ENCODE data around the gene CAPN11.

Gene CAPN11

GRCh38 chr6:44202332-44202971 is 43.8 kb downstream of the CAPN11 start:
- in situ Hi-C loops (cut with HindIII; ENCODE audit: low sequenced_read_pairs) = no loop called here
- DNase-seq (ENCODE audit: low read depth, low spot score) = no peak
- no peak for TF ChIP-seq CTCF (IDR thresholded peaks at IDR 0.05; ENCODE audit: low read depth, low read length)
- H3K4me3 ChIP-seq (ENCODE audit: low read depth, low read length) = no peak overlapping the region

- DNase-seq (ENCODE audit: low read depth, low spot score) = no peak
- no peak for TF ChIP-seq CTCF (IDR thresholded peaks at IDR 0.05; ENCODE audit: low read depth, low read length)
- H3K4me3 ChIP-seq (ENCODE audit: low read depth, low read length) = no peak overlapping the region
- in situ Hi-C loops (cut with HindIII; ENCODE audit: low sequenced_read_pairs) = no loop called here
These were observed 44.5 kb downstream of the CAPN11 start for GRCh38 chr6:44202972-44203750.

GRCh38 chr6:44203955-44204354 is 45.3 kb downstream of the CAPN11 start:
- no peak overlapping the region for H3K4me3 ChIP-seq (ENCODE audit: low read depth, low read length)
- in situ Hi-C loops (cut with HindIII; ENCODE audit: low sequenced_read_pairs) = no loop called here
- no peak for TF ChIP-seq CTCF (IDR thresholded peaks at IDR 0.05; ENCODE audit: low read depth, low read length)
- DNase-seq (ENCODE audit: low read depth, low spot score) = no peak

- TF ChIP-seq CTCF (IDR thresholded peaks at IDR 0.05; ENCODE audit: low read depth, low read length) = no peak
- in situ Hi-C loops (cut with HindIII; ENCODE audit: low sequenced_read_pairs) = no loop called here
- H3K4me3 ChIP-seq (ENCODE audit: low read depth, low read length) = no peak overlapping the region
- DNase-seq (ENCODE audit: low read depth, low spot score) = no peak
These were observed 49.3 kb downstream of the CAPN11 start for GRCh38 chr6:44207966-44208365.

GRCh38 chr6:44211284-44211683 is 52.7 kb downstream of the CAPN11 start:
- DNase-seq (ENCODE audit: low read depth, low spot score) = no peak
- no peak overlapping the region for H3K4me3 ChIP-seq (ENCODE audit: low read depth, low read length)
- in situ Hi-C loops (cut with HindIII; ENCODE audit: low sequenced_read_pairs) = no loop called here
- no peak for TF ChIP-seq CTCF (IDR thresholded peaks at IDR 0.05; ENCODE audit: low read depth, low read length)

GRCh38 chr6:44214307-44214706 is 55.7 kb downstream of the CAPN11 start:
- no peak for TF ChIP-seq CTCF (IDR thresholded peaks at IDR 0.05; ENCODE audit: low read depth, low read length)
- DNase-seq (ENCODE audit: low read depth, low spot score) = no peak
- no peak overlapping the region for H3K4me3 ChIP-seq (ENCODE audit: low read depth, low read length)
- in situ Hi-C loops (cut with HindIII; ENCODE audit: low sequenced_read_pairs) = no loop called here

Data from astrocyte of the spinal cord (primary cell).